ENCODE data around the gene ZFP57.

The ZFP57 gene

GRCh38 chr6:29656157-29656556, 24.8 kb downstream of the ZFP57 start:
- no peak for DNase-seq (ENCODE audit: low read depth in 2 of 2, low spot score in 1 of 2)

DNA sequence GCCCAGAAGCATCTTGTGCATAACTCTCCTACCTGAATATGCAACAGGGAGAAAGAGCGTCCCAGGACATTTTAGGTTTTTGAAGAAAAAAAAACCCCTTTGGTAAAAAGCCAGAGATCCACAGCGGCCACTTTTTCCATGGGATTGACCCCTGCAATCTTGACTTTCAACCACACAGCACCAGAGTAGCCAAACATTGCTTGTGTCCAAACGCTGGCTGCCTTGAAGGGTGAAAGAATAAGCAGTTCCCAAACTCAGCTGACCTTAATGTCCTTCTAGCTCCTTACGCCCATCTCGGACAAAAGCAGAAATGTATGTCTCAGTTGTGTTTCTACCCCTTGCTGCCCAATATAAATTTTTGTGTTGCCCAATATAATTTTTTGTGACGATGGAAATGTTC, 25.3 kb downstream of the ZFP57 start:
- no peak for DNase-seq (ENCODE audit: low read depth in 2 of 2, low spot score in 1 of 2)

- no peak for DNase-seq (ENCODE audit: low read depth in 2 of 2, low spot score in 1 of 2)
These were observed 27.4 kb downstream of the ZFP57 start for GRCh38 chr6:29653452-29654038.

DNA sequence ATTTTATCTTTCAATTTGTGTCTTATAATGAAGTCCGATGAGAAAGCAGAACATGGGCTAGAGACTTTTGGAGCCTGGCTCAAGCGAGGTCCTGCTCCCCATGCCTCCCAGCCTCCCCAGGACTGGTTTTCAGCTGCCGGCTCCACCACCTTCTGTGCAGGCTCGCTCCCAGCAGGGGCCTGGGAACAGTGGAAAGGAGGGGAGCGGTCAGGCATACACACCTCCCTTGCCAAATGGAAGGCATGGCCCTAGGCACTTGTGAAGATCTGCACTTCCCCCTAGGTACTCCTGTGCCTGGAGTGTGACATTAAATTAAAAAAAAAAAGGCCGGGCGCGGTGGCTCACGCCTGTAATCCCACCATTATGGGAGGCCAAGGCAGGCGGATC, 28.8 kb downstream of the ZFP57 start:
- no peak for DNase-seq (ENCODE audit: low read depth in 2 of 2, low spot score in 1 of 2)

DNA sequence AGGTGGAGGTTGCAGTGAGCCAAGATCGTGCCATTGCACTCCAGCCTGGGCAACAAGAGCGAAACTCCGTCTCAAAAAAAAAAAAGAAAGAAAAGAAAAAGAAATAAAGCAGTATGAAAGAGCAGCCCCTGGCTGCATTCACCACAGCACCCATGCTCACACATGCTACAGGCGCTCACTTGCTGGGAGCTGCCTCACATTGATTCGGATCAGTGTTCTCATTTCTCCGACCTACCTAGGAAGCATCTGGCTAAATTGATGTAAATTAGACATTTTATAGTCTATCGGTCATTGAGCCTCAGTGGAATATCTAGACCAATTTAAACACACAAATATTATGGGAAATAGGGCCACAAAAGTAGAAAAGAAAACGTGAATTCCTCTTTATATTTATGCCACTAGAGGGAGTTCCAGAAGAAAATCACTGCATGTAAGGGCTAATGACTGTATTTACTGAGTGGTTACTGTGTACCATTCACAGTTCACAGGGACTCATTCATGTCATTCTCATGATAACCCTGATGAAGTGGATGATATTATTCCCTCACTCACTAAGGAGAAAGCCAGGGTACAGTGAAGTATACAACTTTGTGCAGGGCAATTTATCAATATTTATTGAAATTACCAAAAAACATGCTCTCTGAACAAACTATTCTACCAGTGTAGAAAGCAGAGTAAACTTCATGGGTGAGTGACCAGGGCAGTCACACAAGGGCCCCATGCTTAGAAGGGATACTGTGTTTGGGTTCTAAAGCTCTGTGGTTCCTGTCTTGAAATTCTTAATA, 29.3 kb downstream of the ZFP57 start:
- DNase-seq (ENCODE audit: low read depth in 2 of 2, low spot score in 1 of 2): no peak

DNA sequence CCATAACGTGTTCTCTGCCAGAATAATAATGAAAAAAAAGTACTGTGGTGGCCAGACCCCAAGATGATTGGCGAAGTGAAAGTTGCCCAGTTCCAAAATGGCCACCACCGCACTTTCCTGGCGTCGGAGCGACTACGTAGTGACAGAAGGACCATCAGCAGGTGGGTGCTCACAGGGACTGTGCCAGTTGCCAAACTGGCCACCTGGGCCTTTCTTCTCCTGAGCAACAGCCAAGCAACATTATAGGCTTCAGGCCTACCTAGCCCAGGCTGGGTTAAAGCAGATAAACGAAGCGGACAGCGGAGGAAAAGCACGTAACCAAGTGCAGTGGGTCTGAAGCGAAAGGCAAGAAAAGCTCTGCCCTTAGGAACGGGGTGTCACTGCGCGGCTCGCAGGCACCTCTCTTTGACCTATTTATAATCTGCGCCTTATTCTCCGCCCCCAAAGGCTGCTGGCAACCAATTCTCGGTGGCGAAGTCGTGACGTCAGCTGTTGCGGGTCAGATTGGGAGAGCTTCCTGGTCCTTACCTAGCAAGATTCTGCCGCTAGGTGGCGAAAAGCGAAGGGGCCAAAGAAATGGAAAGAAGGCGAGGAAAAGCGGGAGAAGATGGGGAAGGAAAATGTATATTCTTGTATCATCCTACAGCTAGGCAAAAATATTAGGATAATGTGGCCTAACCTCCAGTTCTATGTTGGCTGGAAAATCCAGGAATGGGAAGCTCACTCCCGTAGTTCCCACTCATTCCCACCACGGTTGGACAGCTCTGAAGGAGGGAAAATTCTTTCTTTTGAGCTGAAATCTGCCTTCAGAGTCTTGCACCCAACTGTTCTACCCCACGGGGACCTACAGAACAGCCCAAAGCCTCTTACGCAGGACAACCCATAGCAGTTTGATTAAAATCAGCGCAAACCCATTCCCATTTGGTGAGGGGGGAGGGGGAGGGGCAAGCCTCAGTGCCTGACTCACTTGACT, 31.0 kb downstream of the ZFP57 start:
- peak; percentile 93 to 99 for DNase-seq (ENCODE audit: low read depth in 2 of 2, low spot score in 1 of 2)

DNA sequence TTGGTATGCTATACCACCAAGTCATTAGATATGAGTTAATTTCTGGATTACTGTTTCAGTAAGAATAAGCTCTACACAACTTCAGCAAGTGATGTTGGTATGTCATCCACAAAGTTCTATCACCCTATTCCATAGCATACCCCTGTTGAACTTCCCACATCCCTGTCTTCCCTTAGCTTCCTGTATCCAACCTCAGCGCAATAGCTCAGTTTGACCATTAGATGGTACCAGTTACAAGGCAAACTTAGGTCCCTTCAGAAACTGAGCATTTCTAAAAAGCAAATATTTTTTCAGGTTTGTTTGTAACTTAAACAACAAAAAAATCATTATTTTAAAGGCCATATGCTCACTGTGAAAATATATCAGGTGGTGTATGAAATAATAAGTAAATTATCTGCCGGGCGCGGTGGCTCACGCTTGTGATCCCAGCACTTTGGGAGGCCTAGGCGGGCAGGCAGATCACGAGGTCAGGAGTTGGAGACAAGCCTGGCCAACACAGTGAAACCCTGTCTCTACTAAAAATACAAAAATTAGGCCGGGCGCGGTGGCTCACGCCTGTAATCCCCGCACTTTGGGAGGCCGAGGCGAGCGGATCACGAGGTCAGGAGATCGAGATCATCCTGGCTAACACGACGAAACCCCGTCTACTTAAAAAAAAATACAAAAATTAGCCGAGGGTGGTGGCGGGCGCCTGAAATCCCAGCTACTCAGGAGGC, 32.9 kb downstream of the ZFP57 start:
- no peak for DNase-seq (ENCODE audit: low read depth in 2 of 2, low spot score in 1 of 2)

DNA sequence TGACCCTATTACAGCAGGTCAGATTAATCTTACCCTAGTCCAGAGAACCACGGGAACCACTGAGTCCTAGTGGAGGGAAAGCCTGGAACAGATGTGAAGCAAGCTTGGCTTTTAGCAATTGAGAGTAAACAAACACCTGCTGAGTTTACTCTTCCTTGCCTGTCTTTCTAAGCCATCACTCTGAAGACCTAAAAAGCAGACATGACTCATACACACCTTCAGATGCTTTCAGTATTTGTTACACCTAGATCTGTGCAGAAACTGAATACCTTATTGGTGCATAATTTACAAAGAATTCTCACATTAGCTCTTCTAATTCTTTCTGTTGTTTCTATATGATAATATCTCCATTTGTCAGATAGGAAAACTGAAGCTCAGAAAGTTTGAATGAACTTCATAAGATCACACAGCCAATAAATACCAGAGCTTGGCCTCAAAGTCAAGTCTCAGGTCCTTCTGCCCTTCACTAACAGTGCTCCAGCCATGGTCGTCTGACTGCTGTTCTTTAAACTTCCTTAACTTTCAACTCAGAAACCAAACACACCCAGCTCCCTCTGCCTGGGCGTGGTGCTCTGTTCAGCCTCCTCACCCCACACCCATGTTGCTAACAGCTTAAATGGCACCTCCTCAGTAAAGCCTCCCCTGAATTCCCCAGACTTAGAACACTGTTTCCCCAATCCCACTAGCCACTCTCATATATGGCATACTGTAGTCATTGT, 39.4 kb downstream of the ZFP57 start:
- no peak for DNase-seq (ENCODE audit: low read depth in 2 of 2, low spot score in 1 of 2)

- no peak for DNase-seq (ENCODE audit: low read depth in 2 of 2, low spot score in 1 of 2)
These were observed 43.7 kb downstream of the ZFP57 start for GRCh38 chr6:29637247-29637646.

- no peak for DNase-seq (ENCODE audit: low read depth in 2 of 2, low spot score in 1 of 2)
These were observed 47.4 kb downstream of the ZFP57 start for GRCh38 chr6:29633534-29633905.

DNA sequence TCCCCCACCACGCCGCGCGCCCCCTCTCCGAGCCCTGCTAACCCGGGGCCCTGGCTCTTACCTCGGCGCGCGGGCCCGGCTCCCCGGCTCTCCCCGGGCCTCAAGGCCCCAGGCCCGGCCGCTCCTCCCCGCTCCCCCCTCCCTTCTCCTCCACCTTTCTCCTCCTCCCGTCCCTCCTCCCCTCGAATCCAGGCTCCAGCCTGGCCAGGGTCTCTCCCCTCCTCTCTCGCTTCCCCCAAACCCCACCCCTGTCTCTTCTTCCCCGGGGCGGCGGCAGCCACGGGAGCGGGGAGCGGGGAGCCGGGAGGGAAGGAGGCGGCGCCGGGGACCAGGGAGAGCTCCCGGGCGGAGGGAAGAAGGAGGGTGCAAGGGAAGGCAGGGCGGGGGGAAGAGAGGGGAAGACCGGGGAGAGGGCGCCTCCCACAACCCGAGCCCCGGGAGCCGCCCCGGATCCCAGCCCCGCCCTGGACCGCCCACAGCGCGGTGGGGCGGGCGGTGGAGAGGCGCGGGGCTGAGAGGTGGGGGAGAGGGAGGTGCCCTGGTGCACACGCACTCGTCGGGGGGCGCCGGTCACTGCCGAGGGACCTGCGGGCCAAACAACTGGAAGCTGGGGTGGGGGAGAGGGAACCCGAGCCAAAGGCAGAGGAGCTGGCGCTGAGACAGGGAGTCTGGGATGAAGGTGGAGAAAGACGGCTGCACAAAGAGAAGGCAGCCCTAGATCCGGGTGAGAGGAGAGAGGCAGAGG, 48.0 kb downstream of the ZFP57 start, which contains the start of gene GABBR1:
TSS of gene GABBR1 (minus strand) at position 395 of the 745 bp plus-strand sequence. CDS start 798 bp downstream, outside the sequence.
- peak in 1 of 2 donors; percentile 40 for DNase-seq (ENCODE audit: low read depth in 2 of 2, low spot score in 1 of 2)

DNA sequence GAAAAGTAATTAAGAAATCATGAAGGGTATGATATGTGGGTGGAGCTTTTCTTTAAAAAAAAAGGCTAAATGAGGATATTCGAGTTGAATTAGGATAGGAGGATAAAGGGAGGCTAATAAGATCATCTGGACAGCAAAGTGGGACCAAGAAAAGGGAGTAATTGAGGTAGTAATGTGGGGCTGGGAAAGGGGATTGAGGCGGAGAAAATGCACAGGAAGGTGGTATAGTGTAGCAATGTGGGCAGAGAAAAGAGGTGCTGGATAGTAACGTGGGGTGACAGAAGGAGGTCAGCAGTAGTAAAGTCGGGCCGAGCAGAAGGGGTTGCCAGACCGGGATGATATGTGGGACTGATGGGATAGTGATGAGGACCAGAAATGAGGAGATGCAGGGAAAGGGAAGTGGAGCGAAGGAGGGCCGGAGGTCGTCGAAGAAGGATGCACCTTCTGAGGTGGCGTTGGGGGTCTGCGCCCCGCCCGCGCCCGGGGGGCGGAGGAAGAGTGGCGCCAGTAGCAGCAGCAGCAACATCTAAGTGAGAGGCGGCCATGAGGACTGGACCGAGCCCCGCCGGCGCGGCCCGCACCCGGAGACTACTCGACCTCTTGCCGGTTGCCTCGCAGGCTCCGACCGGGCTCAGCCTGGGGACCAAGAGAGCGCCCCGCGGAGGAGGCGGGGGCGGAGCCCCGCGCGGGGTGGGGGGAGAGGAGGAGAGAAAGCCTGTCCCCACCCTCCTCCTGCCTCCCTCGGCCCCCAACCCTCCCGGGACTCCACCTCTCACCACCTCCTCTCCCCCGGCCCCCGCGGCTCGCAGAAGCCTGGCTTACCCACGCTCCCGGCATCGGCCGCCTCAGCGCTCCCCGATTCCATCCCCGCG, 48.9 kb downstream of the ZFP57 start:
- DNase-seq (ENCODE audit: low read depth in 2 of 2, low spot score in 1 of 2): peak in 1 of 2 donors; percentile 46

DNA sequence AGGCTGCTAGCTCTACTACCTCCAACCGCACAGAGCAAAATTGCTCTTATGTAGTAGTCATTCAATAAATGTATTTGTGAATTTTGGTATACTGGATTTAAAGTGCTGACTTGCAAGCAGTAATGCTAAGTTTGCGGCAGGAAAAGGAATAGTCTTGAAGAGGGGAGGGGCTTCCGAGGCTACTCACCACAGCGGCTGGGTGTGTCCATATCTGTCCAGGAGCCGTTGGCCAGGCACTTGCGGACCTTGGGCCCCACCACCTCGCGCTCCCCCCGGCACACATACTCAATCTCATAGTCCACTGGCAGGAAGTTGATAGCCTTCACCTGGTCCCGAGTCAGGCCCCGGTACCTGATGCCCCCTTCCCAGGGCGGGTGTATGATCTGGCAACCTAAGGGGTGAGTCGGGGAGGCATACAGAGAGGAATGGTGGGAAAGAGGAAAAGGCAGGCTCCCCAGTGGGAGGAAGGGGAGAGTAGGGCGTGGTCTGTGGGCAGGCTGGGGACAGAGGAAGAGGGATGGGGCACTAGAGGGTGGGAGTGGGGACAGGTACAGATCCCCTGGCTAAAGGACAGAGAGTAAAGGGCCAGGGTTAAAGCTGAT, 49.6 kb downstream of the ZFP57 start:
- DNase-seq (ENCODE audit: low read depth in 2 of 2, low spot score in 1 of 2): no peak

- no peak for DNase-seq (ENCODE audit: low read depth in 2 of 2, low spot score in 1 of 2)
These were observed 50.6 kb downstream of the ZFP57 start for GRCh38 chr6:29630315-29630714.

GRCh38 chr6:29629571-29629970, 51.4 kb downstream of the ZFP57 start:
- no peak for DNase-seq (ENCODE audit: low read depth in 2 of 2, low spot score in 1 of 2)

DNA sequence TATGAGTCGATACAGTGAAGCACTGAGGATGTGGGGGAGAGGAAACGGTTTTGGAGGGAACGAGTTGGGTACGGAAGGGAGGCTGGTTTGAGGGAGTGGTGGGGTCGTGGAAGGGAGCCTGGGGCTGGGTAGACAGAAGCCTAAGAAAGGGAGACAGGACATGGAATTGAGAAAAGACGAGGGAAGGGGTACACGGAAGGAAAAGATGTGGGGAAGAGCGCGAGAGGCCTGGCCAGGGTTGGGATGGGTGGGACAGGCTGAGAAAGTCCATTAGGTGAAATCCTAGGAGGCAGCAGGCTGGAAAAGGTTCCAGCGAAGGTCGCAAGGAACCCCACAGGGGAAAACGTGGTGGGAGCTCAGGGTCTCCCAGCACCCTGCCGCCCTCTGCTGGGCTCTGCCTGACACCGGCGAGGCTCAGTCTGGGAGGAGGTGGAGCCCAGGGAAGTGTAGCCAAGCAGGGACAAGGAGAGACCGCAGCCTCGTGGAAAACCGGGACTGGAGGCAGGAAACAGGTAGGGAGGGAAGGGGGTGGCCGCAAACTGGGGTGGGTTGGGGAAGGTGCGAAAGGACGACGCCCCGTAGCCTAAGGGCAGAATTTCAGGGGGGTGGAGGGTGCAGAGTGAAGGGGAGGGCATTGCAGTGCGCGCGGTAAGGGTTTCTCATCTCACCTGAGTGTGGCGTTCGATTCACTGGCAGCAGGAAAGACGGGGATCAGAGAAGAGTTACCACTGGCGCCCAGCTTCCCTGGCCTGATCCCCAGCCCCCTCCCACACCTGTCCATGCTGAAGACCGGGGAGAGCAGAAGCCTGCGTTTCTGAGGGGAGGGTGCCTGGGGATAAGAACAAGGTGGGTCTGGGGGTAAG, 52.3 kb downstream of the ZFP57 start:
- DNase-seq (ENCODE audit: low read depth in 2 of 2, low spot score in 1 of 2): no peak

GRCh38 chr6:29627755-29628418, 53.1 kb downstream of the ZFP57 start:
- DNase-seq (ENCODE audit: low read depth in 2 of 2, low spot score in 1 of 2): peak; percentile 22 to 42
